ENCODE data around the gene S100A14.
A peak's percentile ranks its signal among the peaks of the same experiment; 100 is the strongest.

Gene S100A14

GRCh38 chr1:153567621-153568366, 48.3 kb downstream of the S100A14 start:
- FAIRE-seq = no peak
- DNase-seq (ENCODE audit: insufficient read length, low spot score) = no peak

GRCh38 chr1:153566414-153567371, 49.4 kb downstream of the S100A14 start:
- no peak for DNase-seq (ENCODE audit: insufficient read length, low spot score)
- peak; percentile 33 for FAIRE-seq

- DNase-seq (ENCODE audit: insufficient read length, low spot score) = no peak
- no peak for FAIRE-seq
Measured at GRCh38 chr1:153565529-153566374, 50.4 kb downstream of the S100A14 start, which contains the start of gene S100A2. S100A2 (minus strand) TSS chr1:153565844; CDS start chr1:153563877, 1,967 bp downstream.

Measured in GM19239 (cell line).